Esophagus muscularis mucosa (tissue), 4 donors: ENCODE results near the gene SPSB3. TPM values are rescaled to one million over a fixed set of nuclear protein-coding genes. Genes with fewer than 3 reads are reported as not detected.
A peak's percentile ranks its signal among the peaks of the same experiment; 100 is the strongest.

Experiments used
- DNase-seq: peaks from one replicate; pipeline ENCODE4 v3.0.0-alpha.2; 2017; ENCODE audit errors: extremely low spot score
- H3K27ac ChIP-seq, 4 donors: fragments of 200-600 bp; sonication (generic); replicated peaks in 1 of 4; 1 replicate in 3 of 4; 2 replicates in 1 of 4; pipeline ENCODE4 v1.5.1; 2016 to 2019; ENCODE audit warnings: mild to moderate bottlenecking in 1 of 4
- H3K27me3 ChIP-seq, 4 donors: fragments of 200-600 bp; sonication (generic); one replicate each; pipeline versions ENCODE4 v1.5.1 to v1.6.0; 2016 to 2019
- H3K36me3 ChIP-seq, 4 donors: fragments of 200-600 bp; sonication (generic); one replicate each; pipeline ENCODE4 v1.5.1; 2016 to 2019
- H3K4me1 ChIP-seq, 4 donors: fragments of 200-600 bp; sonication (generic); one replicate each; pipeline ENCODE4 v1.5.1; 2016 to 2019
- H3K4me3 ChIP-seq, 4 donors: fragments of 200-600 bp; sonication (generic); 1 replicate in 2 of 4; 2 replicates in 2 of 4; pipeline ENCODE4 v1.5.1; 2016 to 2019; ENCODE audit warnings: mild to moderate bottlenecking in 4 of 4, moderate library complexity in 1 of 4
- H3K9me3 ChIP-seq, 4 donors: fragments of 200-600 bp; sonication (generic); 1 replicate in 3 of 4; 2 replicates in 1 of 4; pipeline ENCODE4 v1.5.1; 2016 to 2019
- EP300 ChIP-seq: sonication (generic); formaldehyde crosslinking; IDR thresholded peaks from one replicate; pipeline ENCODE4 v1.6.1; 2017; ENCODE audit warnings: antibody characterized with exemption
- POLR2A ChIP-seq: fragments of 450-650 bp; IDR thresholded peaks from one replicate; pipeline ENCODE4 v1.6.1; 2017; ENCODE audit warnings: antibody characterized with exemption, moderate library complexity, mild to moderate bottlenecking, low read depth
- POLR2AphosphoS5 ChIP-seq, 2 donors: sonication (generic); formaldehyde crosslinking; IDR thresholded peaks; one replicate each; pipeline ENCODE4 v1.6.1; 2017; ENCODE audit warnings: antibody characterized with exemption in 2 of 2
- WGBS: methylation state at CpG from one replicate; pipeline ENCODE4 v1.1.5; 2018; 5-methylcytosine and 5-hydroxymethylcytosine counted together
- intact Hi-C: fragments of 100-400 bp; cut with DNase I; formaldehyde crosslinking; loops from one replicate; pipeline ENCODE4 v1.15.1; 2023
- total RNA-seq, 4 donors: library from RNA; depleted of rRNA; stranded (reverse); fragments of >200 nt; gene quantifications; one replicate each; pipeline versions ENCODE4 v1.1.0 to v1.2.1, GENCODE V29; 2016
- TF ChIP-seq, protein P1 (sequence below), 3 experiments: fragments of 200-600 bp in 2 of 3; fragments of 450-650 bp in 1 of 3; sonication (generic) in 2 of 3; IDR thresholded peaks; one replicate each; pipeline ENCODE4 v1.5.1; 2017 to 2019; ENCODE audit warnings: antibody characterized with exemption in 3 of 3, mild to moderate bottlenecking in 2 of 3, moderate library complexity in 1 of 3

Gene SPSB3
- total RNA-seq, 4 donors from 2014 or later: 69.1 to 101 (median 78.6) TPM

- intact Hi-C loops: no loop called here
- peak overlapping the region; percentile 92 to 99 (median 96) for H3K4me3 ChIP-seq
- H3K27me3 ChIP-seq: no peaks in the 10 kb centered on the region
- peaks cover 30 to 66% (median 56%) of the 10 kb centered on the region in 4 donors for H3K4me1 ChIP-seq
- H3K27ac ChIP-seq: peak overlapping the region; percentile 87 to 99 (median 90)
- H3K9me3 ChIP-seq: no peaks in the 10 kb centered on the region
- no peak for DNase-seq
- TF ChIP-seq POLR2A: no peak
- no peak for TF ChIP-seq EP300
- no peak for TF ChIP-seq POLR2AphosphoS5 (IDR thresholded peaks at IDR 0.05)
- TF ChIP-seq, protein P1, sequence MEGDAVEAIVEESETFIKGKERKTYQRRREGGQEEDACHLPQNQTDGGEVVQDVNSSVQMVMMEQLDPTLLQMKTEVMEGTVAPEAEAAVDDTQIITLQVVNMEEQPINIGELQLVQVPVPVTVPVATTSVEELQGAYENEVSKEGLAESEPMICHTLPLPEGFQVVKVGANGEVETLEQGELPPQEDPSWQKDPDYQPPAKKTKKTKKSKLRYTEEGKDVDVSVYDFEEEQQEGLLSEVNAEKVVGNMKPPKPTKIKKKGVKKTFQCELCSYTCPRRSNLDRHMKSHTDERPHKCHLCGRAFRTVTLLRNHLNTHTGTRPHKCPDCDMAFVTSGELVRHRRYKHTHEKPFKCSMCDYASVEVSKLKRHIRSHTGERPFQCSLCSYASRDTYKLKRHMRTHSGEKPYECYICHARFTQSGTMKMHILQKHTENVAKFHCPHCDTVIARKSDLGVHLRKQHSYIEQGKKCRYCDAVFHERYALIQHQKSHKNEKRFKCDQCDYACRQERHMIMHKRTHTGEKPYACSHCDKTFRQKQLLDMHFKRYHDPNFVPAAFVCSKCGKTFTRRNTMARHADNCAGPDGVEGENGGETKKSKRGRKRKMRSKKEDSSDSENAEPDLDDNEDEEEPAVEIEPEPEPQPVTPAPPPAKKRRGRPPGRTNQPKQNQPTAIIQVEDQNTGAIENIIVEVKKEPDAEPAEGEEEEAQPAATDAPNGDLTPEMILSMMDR (IDR thresholded peaks at IDR 0.05): no peak
- WGBS: 71% methylated on average over 14 of the region's 20 CpGs
- H3K36me3 ChIP-seq: peaks cover 20 to 63% (median 61%) of the 10 kb centered on the region in 4 donors
These were observed 1.1 kb downstream of the SPSB3 start for GRCh38 chr16:1781254-1781653.

- Histone ChIP-seq H3K9me3 (no peaks in the 10 kb centered on the region), H3K27me3 (no peaks in the 10 kb centered on the region), H3K4me1 (peaks cover 30 to 63% (median 56%) of the 10 kb centered on the region in 4 donors), H3K27ac (no peak overlapping the region), H3K4me3 (peak overlapping the region in 3 of 4 donors; percentile 92 to 99 (median 95)), H3K36me3 (peaks cover 20 to 63% (median 62%) of the 10 kb centered on the region in 4 donors)
- WGBS: 76% methylated on average over 6 of the region's 6 CpGs
- no peak for DNase-seq
- TF ChIP-seq, protein P1 (IDR thresholded peaks at IDR 0.05): no peak
- TF ChIP-seq EP300 (no peak), POLR2A (no peak), POLR2AphosphoS5 (IDR thresholded peaks at IDR 0.05) (no peak)
- intact Hi-C loops: no loop called here
These were observed 1.7 kb downstream of the SPSB3 start for GRCh38 chr16:1780677-1781072.

DNA sequence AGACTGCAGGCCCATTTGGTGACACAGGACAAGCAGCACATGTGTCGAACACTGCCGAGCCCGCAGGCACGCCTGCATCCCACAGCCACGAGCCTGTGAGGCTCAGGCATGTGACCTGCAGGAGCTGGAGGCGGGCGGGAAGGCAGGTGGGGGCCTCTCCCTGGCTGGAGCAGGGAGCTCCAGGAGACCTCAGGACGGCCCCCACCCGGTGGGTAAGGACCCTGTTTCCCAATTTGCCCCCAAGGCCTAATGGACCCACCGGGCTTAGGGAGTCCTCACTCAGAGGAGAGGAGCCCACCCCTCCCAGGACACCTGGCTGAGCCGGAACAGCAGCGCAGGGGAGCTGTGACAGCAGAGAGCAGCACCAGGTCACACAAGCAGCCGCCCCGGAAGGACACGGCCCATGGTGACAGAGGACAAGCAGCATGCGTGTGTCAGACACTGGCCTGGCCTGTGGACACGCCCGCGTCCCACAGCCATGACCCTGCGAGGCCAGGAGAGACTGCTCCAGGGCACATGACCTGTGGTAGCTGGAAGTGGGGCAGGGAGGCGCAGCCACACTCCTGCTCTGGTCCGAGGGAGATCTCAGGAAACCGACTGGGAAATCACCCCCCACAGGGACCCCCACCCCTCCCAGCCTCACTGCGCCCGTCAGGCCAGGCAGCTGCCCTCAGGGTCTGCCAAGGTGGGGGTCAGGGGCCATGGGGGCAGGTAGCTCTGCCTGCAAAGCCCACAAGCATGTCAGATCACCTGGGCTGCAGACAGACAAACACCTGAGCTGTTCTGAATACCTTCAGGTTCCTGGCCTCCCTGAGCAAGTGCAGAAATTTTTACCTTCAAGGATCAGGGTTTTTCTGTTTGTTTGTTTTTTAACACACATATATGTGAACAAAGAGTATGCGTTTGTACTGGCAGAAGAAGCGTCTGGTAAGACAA, 2.4 kb downstream of the SPSB3 start:
- DNase-seq: no peak
- H3K36me3 ChIP-seq: peaks cover 20 to 63% (median 62%) of the 10 kb centered on the region in 4 donors
- intact Hi-C loops: no loop called here
- no peaks in the 10 kb centered on the region for H3K9me3 ChIP-seq
- no peaks in the 10 kb centered on the region for H3K27me3 ChIP-seq
- peaks cover 32 to 63% (median 54%) of the 10 kb centered on the region in 4 donors for H3K4me1 ChIP-seq
- TF ChIP-seq, protein P1 (IDR thresholded peaks at IDR 0.05): no peak
- TF ChIP-seq EP300: no peak
- TF ChIP-seq POLR2A: no peak
- no peak for TF ChIP-seq POLR2AphosphoS5 (IDR thresholded peaks at IDR 0.05)
- WGBS: 81% methylated on average over 3 of the region's 27 CpGs
- no peak overlapping the region for H3K4me3 ChIP-seq
- H3K27ac ChIP-seq: peak overlapping the region in 1 of 4 donors; percentile 10

- Histone ChIP-seq H3K9me3 (no peaks in the 10 kb centered on the region), H3K27ac (no peak overlapping the region), H3K4me3 (no peak overlapping the region), H3K36me3 (peaks cover 20 to 63% (median 62%) of the 10 kb centered on the region in 4 donors), H3K27me3 (no peaks in the 10 kb centered on the region), H3K4me1 (peaks cover 36 to 63% (median 54%) of the 10 kb centered on the region in 4 donors)
- DNase-seq: no peak
- 78% methylated on average over 7 of the region's 8 CpGs for WGBS
- TF ChIP-seq EP300 (no peak), POLR2AphosphoS5 (IDR thresholded peaks at IDR 0.05) (no peak), POLR2A (no peak)
- TF ChIP-seq, protein P1 (IDR thresholded peaks at IDR 0.05): no peak
- intact Hi-C loops: no loop called here
These were observed 3.1 kb downstream of the SPSB3 start for GRCh38 chr16:1779234-1779701.
